Natural killer cell treated with Interleukin-12 subunit alpha and Interleukin-12 subunit beta and Interleukin-15 and Interleukin-18, amount 100 ng/mL, for 72 hours (primary cell): ENCODE data around the gene CTAGE1. TPM values are rescaled to one million over a fixed set of nuclear protein-coding genes. Genes with fewer than 3 reads are reported as not detected.
"Not testable (repeated sequence)": the region's sequence is repeated elsewhere in the genome, so short reads cannot be mapped to it uniquely, and the experiment has no call there.

Experiments
- ATAC-seq, 2 donors: fragments of 150-1000 bp; cut with Tn5 transposase in 1 of 2; sonication (Bioruptor Pico), chemical (Tn5 transposase) in 1 of 2; 2 replicates each; pipeline ENCODE4 v1.10.0; 2021
- DNase-seq: peaks from one replicate; pipeline ENCODE4 v3.0.0; 2022; ENCODE audit warnings: low spot score
- H3K27ac Mint-ChIP-seq, 2 donors: 1 replicate in 1 of 2; 2 replicates in 1 of 2; pipeline ENCODE4 v1.8.0; 2022; ENCODE audit warnings: mixed read lengths in 2 of 2, mild to moderate bottlenecking in 1 of 2, moderate library complexity in 1 of 2
- H3K27me3 Mint-ChIP-seq, 2 donors: 1 replicate in 1 of 2; 2 replicates in 1 of 2; pipeline ENCODE4 v1.8.0; 2022; ENCODE audit warnings: mixed read lengths in 2 of 2
- H3K36me3 Mint-ChIP-seq: one replicate; pipeline ENCODE4 v1.8.0; 2022; ENCODE audit warnings: mixed read lengths
- H3K4me1 Mint-ChIP-seq, 2 donors: 1 replicate in 1 of 2; 2 replicates in 1 of 2; pipeline ENCODE4 v1.8.0; 2022; ENCODE audit warnings: low read depth in 2 of 2, mixed read lengths in 2 of 2, mild to moderate bottlenecking in 1 of 2
- H3K4me3 Mint-ChIP-seq: one replicate; pipeline ENCODE4 v1.8.0; 2022; ENCODE audit warnings: mixed read lengths
- H3K9me3 Mint-ChIP-seq: 2 replicates; pipeline ENCODE4 v1.8.0; 2022; ENCODE audit warnings: mixed read lengths
- total RNA-seq, 2 donors: library from RNA; stranded (reverse); gene quantifications; one replicate each; pipeline ENCODE4 v1.2.3, GENCODE V29; 2022

Gene CTAGE1
- not detected for total RNA-seq

DNA sequence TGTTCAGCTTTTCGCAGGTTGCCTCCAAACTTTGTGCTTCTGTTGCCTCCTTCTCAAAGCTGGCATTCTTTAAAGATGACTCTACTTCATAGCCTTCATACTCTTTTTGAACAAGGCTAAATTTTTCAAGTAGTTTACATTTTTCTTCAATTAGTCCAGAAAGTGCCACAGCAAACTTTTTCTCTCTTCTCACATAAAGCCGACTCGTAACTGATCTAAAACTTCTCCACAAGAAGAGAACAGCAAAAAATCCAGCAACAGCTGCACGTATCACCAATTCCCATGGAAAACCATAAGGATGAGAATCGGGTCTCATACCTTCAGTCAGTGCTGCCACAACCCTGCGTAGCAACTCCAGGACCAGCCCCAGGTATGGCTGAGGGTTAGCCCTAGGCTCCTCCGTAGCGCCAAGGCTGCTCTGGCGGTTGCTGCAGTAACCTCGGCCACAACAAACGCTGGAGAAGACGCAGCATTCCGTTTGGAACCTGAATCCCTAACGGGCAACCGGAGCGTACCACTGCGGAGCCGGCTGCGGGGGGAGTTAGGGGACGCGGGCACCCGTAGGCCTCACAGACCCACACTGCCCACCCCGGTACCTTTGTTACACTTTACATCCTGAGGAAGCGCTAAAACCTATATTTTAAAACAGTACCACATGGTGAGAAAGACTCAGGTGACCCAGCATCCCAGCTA lies at the start of gene CTAGE1:
CTAGE1 (minus strand) TSS at position 420 of the 693 bp plus-strand sequence; CDS start at position 316, 104 bp downstream.
- H3K36me3 Mint-ChIP-seq = peaks cover 6% of the 10 kb centered on the region
- ATAC-seq = no peak
- DNase-seq = no peak
- no peak within 1 kb of the TSS for H3K27ac Mint-ChIP-seq
- H3K27me3 Mint-ChIP-seq = peaks cover 0 to 7% of the 10 kb centered on the region in 2 donors
- peaks cover 8% of the 10 kb centered on the region for H3K9me3 Mint-ChIP-seq
- H3K4me1 Mint-ChIP-seq = peaks cover 0 to 4% of the 10 kb centered on the region in 2 donors
- no peak within 1 kb of the TSS for H3K4me3 Mint-ChIP-seq

GRCh38 chr18:22466608-22467395 lies 49.1 kb upstream of the CTAGE1 start:
- Mint-ChIP-seq H3K9me3 (peaks cover 3% of the 10 kb centered on the region), H3K27ac (peak overlapping the region; percentile 13 to 25), H3K4me3 (no peak overlapping the region), H3K27me3 (peaks cover 0 to 4% of the 10 kb centered on the region in 2 donors), H3K36me3 (no peaks in the 10 kb centered on the region), H3K4me1 (peaks cover 31 to 42% of the 10 kb centered on the region in 2 donors)
- ATAC-seq (peak; percentile 60 to 61), DNase-seq (no peak)

GRCh38 chr18:22465859-22466457 lies 48.2 kb upstream of the CTAGE1 start:
- Mint-ChIP-seq H3K9me3 (peaks cover 3% of the 10 kb centered on the region), H3K4me3 (peak overlapping the region; percentile 8), H3K36me3 (no peaks in the 10 kb centered on the region), H3K27ac (peak overlapping the region; percentile 13 to 25), H3K27me3 (peaks cover under 1 to 4% of the 10 kb centered on the region in 2 donors), H3K4me1 (peaks cover 31 to 42% of the 10 kb centered on the region in 2 donors)
- peak; percentile 94 for ATAC-seq
- DNase-seq = no peak

DNA sequence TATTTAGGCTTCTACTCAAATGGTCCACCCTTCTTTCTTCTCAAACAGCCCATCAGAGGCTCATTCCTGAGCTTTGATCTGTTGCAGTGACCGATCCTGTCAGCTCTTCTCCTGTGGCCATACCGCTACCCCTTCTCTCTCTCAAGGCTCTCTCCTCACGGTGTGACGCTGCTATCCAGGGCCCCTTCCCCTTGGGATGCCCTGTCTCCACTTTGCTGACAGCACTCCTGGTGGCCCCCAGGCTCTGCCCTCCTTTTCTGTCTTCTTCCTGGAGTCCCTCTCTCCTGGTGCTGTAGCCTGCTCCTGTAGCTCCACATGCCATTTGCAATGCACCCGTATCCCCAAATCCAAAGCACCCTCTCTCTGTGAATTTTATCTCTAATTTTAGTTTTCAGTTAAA lies 45.4 kb upstream of the CTAGE1 start:
- Mint-ChIP-seq H3K27me3 (peaks cover 2 to 8% of the 10 kb centered on the region in 2 donors), H3K9me3 (no peaks in the 10 kb centered on the region), H3K4me1 (peaks cover 23 to 28% of the 10 kb centered on the region in 2 donors), H3K27ac (no peak overlapping the region), H3K36me3 (no peaks in the 10 kb centered on the region), H3K4me3 (no peak overlapping the region)
- DNase-seq (no peak), ATAC-seq (peak in 1 of 2 donors; percentile 21)

DNA sequence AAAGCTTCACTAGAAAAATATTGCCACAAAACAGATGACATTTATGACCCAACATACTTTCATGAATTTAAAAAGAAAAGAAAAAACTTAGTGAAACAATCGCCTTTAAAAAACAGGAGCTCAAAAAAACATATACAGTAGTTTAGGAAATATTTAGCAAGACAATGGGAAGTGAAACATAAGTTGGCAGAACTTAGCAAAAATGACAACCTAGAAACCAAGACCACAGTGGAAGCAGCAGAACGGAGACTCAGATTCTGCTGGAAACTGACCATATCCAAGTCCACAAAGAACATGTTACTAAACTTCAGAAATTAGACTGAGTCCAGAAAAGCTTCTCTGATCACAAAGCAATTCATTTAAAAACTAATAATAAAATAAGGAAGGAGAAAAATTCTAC lies 41.8 kb upstream of the CTAGE1 start:
- ATAC-seq (no peak), DNase-seq (no peak)
- peaks cover 0 to 1% of the 10 kb centered on the region in 2 donors for H3K4me1 Mint-ChIP-seq
- no peaks in the 10 kb centered on the region for H3K36me3 Mint-ChIP-seq
- H3K9me3 Mint-ChIP-seq = no peaks in the 10 kb centered on the region
- H3K27me3 Mint-ChIP-seq = peaks cover 2 to 8% of the 10 kb centered on the region in 2 donors
- no peak overlapping the region for H3K4me3 Mint-ChIP-seq
- no peak overlapping the region for H3K27ac Mint-ChIP-seq

- no peaks in the 10 kb centered on the region for H3K9me3 Mint-ChIP-seq
- peaks cover 2 to 8% of the 10 kb centered on the region in 2 donors for H3K27me3 Mint-ChIP-seq
- H3K4me1 Mint-ChIP-seq = peaks cover under 1 to 3% of the 10 kb centered on the region in 2 donors
- H3K4me3 Mint-ChIP-seq = no peak overlapping the region
- H3K27ac Mint-ChIP-seq = no peak overlapping the region
- ATAC-seq (no peak), DNase-seq (no peak)
- H3K36me3 Mint-ChIP-seq = no peaks in the 10 kb centered on the region
Observed at GRCh38 chr18:22457524-22457923, 39.8 kb upstream of the CTAGE1 start.

DNA sequence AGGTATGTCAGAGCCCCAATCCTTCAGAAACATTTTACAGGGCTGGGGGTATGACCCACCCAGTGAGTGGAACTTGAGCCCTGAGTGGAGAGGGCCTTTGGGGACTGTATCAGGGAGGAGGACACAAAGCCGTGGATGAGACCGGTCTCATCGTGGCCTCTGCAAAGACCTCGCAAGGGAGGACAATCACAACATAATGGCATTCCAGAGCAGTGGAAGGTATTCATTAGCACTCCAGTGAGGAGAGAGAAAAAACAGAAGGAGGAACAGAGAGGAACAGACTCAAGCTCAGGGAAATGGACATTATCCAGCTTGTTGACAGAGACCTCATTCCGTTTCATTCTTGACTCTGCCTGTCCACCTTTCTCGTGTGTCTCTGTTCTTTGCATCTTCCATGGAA lies 38.8 kb upstream of the CTAGE1 start:
- no peaks in the 10 kb centered on the region for H3K9me3 Mint-ChIP-seq
- H3K27me3 Mint-ChIP-seq = peaks cover 2 to 8% of the 10 kb centered on the region in 2 donors
- peaks cover 5 to 6% of the 10 kb centered on the region in 2 donors for H3K4me1 Mint-ChIP-seq
- no peak for ATAC-seq
- H3K36me3 Mint-ChIP-seq = no peaks in the 10 kb centered on the region
- H3K27ac Mint-ChIP-seq = no peak overlapping the region
- no peak for DNase-seq
- H3K4me3 Mint-ChIP-seq = no peak overlapping the region

DNA sequence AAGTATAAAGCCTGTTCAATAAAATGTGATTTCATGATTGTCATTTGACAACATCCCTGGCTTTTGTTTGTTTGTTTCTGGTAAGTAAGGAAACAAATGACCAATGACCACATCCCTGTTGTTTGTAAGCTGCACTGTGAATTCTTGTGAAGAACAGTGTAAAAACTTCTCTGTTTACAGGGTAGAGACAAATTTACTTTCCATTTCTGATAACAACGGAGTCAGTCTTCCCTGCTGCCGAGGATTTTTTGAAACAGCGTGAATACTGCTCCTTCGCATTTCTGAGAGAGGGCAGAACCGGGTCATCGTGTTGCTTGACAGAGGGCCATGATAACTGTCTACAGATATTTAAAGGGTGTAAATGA lies 38.4 kb upstream of the CTAGE1 start:
- H3K36me3 Mint-ChIP-seq = no peaks in the 10 kb centered on the region
- ATAC-seq = no peak
- no peaks in the 10 kb centered on the region for H3K9me3 Mint-ChIP-seq
- peaks cover 5 to 6% of the 10 kb centered on the region in 2 donors for H3K4me1 Mint-ChIP-seq
- H3K27me3 Mint-ChIP-seq = peaks cover 2 to 8% of the 10 kb centered on the region in 2 donors
- no peak overlapping the region for H3K4me3 Mint-ChIP-seq
- no peak for DNase-seq
- no peak overlapping the region for H3K27ac Mint-ChIP-seq

DNA sequence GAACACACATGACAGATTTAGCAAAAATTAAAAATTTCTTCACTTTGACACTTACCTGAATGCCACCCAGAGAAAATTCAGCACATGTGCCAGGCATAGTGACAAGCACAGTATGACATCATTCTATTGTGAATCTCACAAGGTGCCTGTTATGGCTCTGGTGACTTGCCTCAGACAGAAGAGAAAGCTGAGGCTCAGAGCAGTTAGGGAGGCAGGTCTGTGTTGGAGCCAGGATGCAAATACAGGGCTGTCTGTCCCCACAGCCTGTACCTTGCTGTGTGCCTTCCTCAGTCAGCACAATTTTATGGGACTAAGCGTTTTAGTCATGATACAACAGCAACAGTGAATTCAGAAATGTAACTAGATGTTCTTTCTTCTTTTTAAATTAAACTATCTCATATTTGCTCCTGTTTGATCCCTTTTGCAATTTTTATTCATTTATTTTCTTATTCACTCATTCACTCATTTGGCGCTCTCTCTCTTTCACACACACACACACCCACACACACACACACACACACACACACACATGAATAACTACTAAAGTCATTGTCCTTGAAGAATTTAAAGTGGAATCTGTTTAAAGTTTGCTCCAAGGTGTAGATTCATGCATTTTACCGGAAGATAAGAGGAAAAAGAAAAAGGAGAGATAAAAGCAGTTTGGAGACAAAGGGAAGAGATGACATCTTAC lies 37.9 kb upstream of the CTAGE1 start:
- no peak for ATAC-seq
- no peak for DNase-seq
- peaks cover 2 to 4% of the 10 kb centered on the region in 2 donors for H3K27me3 Mint-ChIP-seq
- no peak overlapping the region for H3K27ac Mint-ChIP-seq
- H3K4me1 Mint-ChIP-seq = peaks cover 5 to 9% of the 10 kb centered on the region in 2 donors
- H3K4me3 Mint-ChIP-seq = no peak overlapping the region
- peaks cover 4% of the 10 kb centered on the region for H3K9me3 Mint-ChIP-seq
- H3K36me3 Mint-ChIP-seq = no peaks in the 10 kb centered on the region

- DNase-seq (no peak), ATAC-seq (no peak)
- Mint-ChIP-seq H3K9me3 (peaks cover 17% of the 10 kb centered on the region), H3K36me3 (peaks cover 14% of the 10 kb centered on the region), H3K27ac (no peak overlapping the region), H3K27me3 (no peaks in the 10 kb centered on the region), H3K4me3 (no peak overlapping the region), H3K4me1 (peaks cover 5 to 9% of the 10 kb centered on the region in 2 donors)
Observed at GRCh38 chr18:22453315-22453714, 35.6 kb upstream of the CTAGE1 start.

DNA sequence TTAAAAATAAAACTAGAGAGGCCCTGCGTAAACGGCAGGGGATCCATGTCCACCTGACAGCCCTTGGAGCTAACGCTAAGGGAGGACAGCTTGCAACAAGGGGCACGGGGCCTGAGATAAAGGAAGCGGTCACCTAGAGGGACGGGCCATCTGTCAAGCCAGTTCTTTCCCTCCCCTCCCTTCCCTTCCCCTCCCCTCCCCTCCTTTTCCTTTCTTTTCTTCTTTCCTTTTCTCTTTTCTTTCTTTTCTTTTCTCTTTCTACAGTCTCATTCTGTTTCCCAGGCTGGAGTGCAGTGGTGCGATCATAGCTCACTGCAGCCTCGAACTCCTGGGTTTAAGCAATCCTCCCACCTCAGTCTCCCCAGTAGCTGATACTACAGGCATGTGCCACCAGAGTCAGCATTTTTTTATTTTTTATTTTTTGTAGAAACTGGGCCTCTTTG lies 34.5 kb upstream of the CTAGE1 start:
- Mint-ChIP-seq H3K9me3 (peaks cover 17% of the 10 kb centered on the region), H3K4me1 (peaks cover 5 to 9% of the 10 kb centered on the region in 2 donors), H3K36me3 (peaks cover 14% of the 10 kb centered on the region), H3K27me3 (no peaks in the 10 kb centered on the region), H3K27ac (no peak overlapping the region), H3K4me3 (peak overlapping the region; percentile 35)
- DNase-seq (no peak), ATAC-seq (no peak)

GRCh38 chr18:22451796-22452195 lies 34.1 kb upstream of the CTAGE1 start:
- peaks cover 14% of the 10 kb centered on the region for H3K36me3 Mint-ChIP-seq
- DNase-seq = no peak
- ATAC-seq = no peak
- H3K4me3 Mint-ChIP-seq = no peak overlapping the region
- no peaks in the 10 kb centered on the region for H3K27me3 Mint-ChIP-seq
- H3K27ac Mint-ChIP-seq = no peak overlapping the region
- peaks cover 5 to 9% of the 10 kb centered on the region in 2 donors for H3K4me1 Mint-ChIP-seq
- peaks cover 17% of the 10 kb centered on the region for H3K9me3 Mint-ChIP-seq

DNA sequence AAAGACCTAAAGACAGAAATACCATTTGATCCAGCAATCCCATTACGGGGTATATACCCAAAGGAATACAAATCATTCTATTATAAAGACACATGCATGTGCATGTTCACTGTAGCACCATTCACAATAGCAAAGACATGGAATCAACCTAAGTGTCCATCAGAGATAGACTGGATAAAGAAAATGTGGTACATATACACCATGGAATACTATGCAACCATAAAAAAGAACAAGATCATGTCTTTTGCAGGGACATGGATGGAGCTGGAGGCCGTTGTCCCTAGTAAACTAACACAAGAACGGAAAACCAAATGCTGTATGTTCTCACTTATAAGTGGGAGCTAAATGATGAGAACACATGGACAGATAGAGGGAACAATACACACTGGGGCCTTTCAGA lies 33.1 kb upstream of the CTAGE1 start:
- H3K27ac Mint-ChIP-seq, H3K4me1 Mint-ChIP-seq, H3K4me3 Mint-ChIP-seq, ATAC-seq, DNase-seq, H3K27me3 Mint-ChIP-seq: not testable (repeated sequence)
- Mint-ChIP-seq H3K36me3 (peaks cover 14% of the 10 kb centered on the region), H3K9me3 (peaks cover 17% of the 10 kb centered on the region)
